Left cardiac atrium (tissue), 4 donors: Measurements from ENCODE around the gene TMEM121B. TPM values are rescaled to one million over a fixed set of nuclear protein-coding genes. Genes with fewer than 3 reads are reported as not detected.

Source experiments
- ATAC-seq, 2 donors: fragments of 200-7000 bp; cut with Tn5 transposase; one replicate each; pipeline ENCODE4 v1.9.1; 2020; ENCODE audit warnings: mild to moderate bottlenecking in 2 of 2, moderate library complexity in 2 of 2
- DNase-seq: peaks from one replicate; pipeline ENCODE4 v3.0.0-alpha.2; 2020
- intact Hi-C, 2 donors: fragments of 100-400 bp; cut with DNase I; formaldehyde crosslinking; loops; one replicate each; pipeline versions ENCODE4 v1.14.1 to v1.15.1; 2022 to 2023
- total RNA-seq, 2 donors: library from RNA; stranded (reverse); fragmentation: NEBNext Ultra II Directional; extraction: Animal tissue kit (Norgen Biotek cat#: 25700); gene quantifications; one replicate each; pipeline ENCODE4 v1.2.1, GENCODE V29; 2021
- donor health status: DM: no; HTN: yes; CAD: no.
- donor health status: DM: no; HTN: yes; CAD: no; lungs with severe emphysema.
- donor health status: DM: yes; HTN: yes; CAD: no.
- donor health status: Dilated cardiomyopathy.

TMEM121B gene
- total RNA-seq, 2 donors from 2014 or later = 0.80 to 0.97 TPM

GRCh38 chr22:17140826-17141766 is 19.9 kb upstream of the TMEM121B start:
- no peak for DNase-seq
- intact Hi-C loops = no loop called here
- no peak for ATAC-seq

- peak; percentile 64 to 79 for ATAC-seq
- intact Hi-C loops = no loop called here
- no peak for DNase-seq
Measured at GRCh38 chr22:17140022-17140421, 18.9 kb upstream of the TMEM121B start.

GRCh38 chr22:17138513-17138912 is 17.4 kb upstream of the TMEM121B start:
- DNase-seq = peak; percentile 8
- intact Hi-C loops = no loop called here
- no peak for ATAC-seq

GRCh38 chr22:17137861-17138425 is 16.8 kb upstream of the TMEM121B start:
- DNase-seq (peak; percentile 7), ATAC-seq (no peak)
- intact Hi-C loops = no loop called here

GRCh38 chr22:17137170-17137569 is 16.0 kb upstream of the TMEM121B start:
- intact Hi-C loops = no loop called here
- peak; percentile 3 for DNase-seq
- no peak for ATAC-seq

- DNase-seq (no peak), ATAC-seq (no peak)
- intact Hi-C loops = no loop called here
Measured at GRCh38 chr22:17135153-17135760, 14.1 kb upstream of the TMEM121B start.

- DNase-seq = no peak
- no peak for ATAC-seq
- intact Hi-C loops = no loop called here
Measured at GRCh38 chr22:17133137-17133536, 12.0 kb upstream of the TMEM121B start.

- DNase-seq = no peak
- ATAC-seq = peak; percentile 74 to 89
- intact Hi-C loops = no loop called here
Measured at GRCh38 chr22:17132112-17132511, 11.0 kb upstream of the TMEM121B start.

- intact Hi-C loops = no loop called here
- ATAC-seq = peak; percentile 33 to 49
Measured at GRCh38 chr22:17131686-17132085, 10.5 kb upstream of the TMEM121B start.

GRCh38 chr22:17130199-17130598 is 9.0 kb upstream of the TMEM121B start:
- ATAC-seq (no peak), DNase-seq (no peak)
- intact Hi-C loops = no loop called here

More at GRCh38 chr22:17131686-17132085, 10.5 kb upstream of the TMEM121B start:
- no peak for DNase-seq

- DNase-seq = no peak
- intact Hi-C loops = no loop called here
- peak in 1 of 2 donors; percentile 17 for ATAC-seq
Measured at GRCh38 chr22:17120711-17121232, 388 bp downstream of the TMEM121B start.

GRCh38 chr22:17120281-17120680 is 879 bp downstream of the TMEM121B start:
- intact Hi-C loops = no loop called here
- peak; percentile 46 to 62 for ATAC-seq

GRCh38 chr22:17119481-17120202 is 1.5 kb downstream of the TMEM121B start:
- no peak for ATAC-seq
- intact Hi-C loops = no loop called here
- DNase-seq = peak; percentile 46

More at GRCh38 chr22:17120281-17120680, 879 bp downstream of the TMEM121B start:
- DNase-seq = peak; percentile 68

GRCh38 chr22:17118342-17118741 is 2.8 kb downstream of the TMEM121B start:
- DNase-seq (no peak), ATAC-seq (no peak)
- intact Hi-C loops = no loop called here

- intact Hi-C loops = no loop called here
- no peak for DNase-seq
- ATAC-seq = no peak
Measured at GRCh38 chr22:17117890-17118289, 3.3 kb downstream of the TMEM121B start.

- intact Hi-C loops = no loop called here
- ATAC-seq = no peak
- DNase-seq = no peak
Measured at GRCh38 chr22:17117400-17117799, 3.8 kb downstream of the TMEM121B start.

GRCh38 chr22:17116572-17117330 is 4.4 kb downstream of the TMEM121B start:
- intact Hi-C loops = no loop called here
- ATAC-seq = no peak
- DNase-seq = no peak

- intact Hi-C loops = no loop called here
- DNase-seq (no peak), ATAC-seq (no peak)
Measured at GRCh38 chr22:17115945-17116565, 5.1 kb downstream of the TMEM121B start.
